GM23338 (cell line): ENCODE measurements around the gene IL1A. TPM values are rescaled to one million over a fixed set of nuclear protein-coding genes. Genes with fewer than 3 reads are reported as not detected.

Experiments
- ATAC-seq: fragments of 200-7000 bp; cut with Tn5 transposase; 3 replicates; pipeline ENCODE4 v1.9.1; 2020
- DNase-seq: peaks from one replicate; pipeline ENCODE4 v3.0.0-alpha.2; 2015; ENCODE audit warnings: low spot score
- H2AFZ ChIP-seq: fragments of 200-600 bp; sonication (generic); 2 replicates; pipeline ENCODE4 v1.8.0; 2016; ENCODE audit warnings: antibody characterized with exemption, mild to moderate bottlenecking, moderate library complexity
- H3F3A ChIP-seq: fragments of 200-600 bp; sonication (generic); replicated peaks from 2 replicates; pipeline ENCODE4 v1.8.0; 2017; ENCODE audit warnings: antibody characterized with exemption, mixed run types, low read depth
- H3K27ac ChIP-seq: fragments of 200-600 bp; sonication (generic); 2 replicates; pipeline ENCODE4 v1.6.1; 2016; ENCODE audit warnings: low read depth
- H3K27me3 ChIP-seq: fragments of 200-600 bp; sonication (generic); 2 replicates; pipeline ENCODE4 v1.8.0; 2016; ENCODE audit warnings: mild to moderate bottlenecking, mixed run types, moderate library complexity; ENCODE audit not compliant: insufficient read depth
- H3K36me3 ChIP-seq: fragments of 200-600 bp; sonication (generic); 2 replicates; pipeline ENCODE4 v1.8.0; 2016; ENCODE audit warnings: mild to moderate bottlenecking; ENCODE audit not compliant: insufficient read depth
- H3K4me1 ChIP-seq: fragments of 200-600 bp; sonication (generic); 2 replicates; pipeline ENCODE4 v1.8.0; 2016; ENCODE audit warnings: mild to moderate bottlenecking, moderate library complexity; ENCODE audit not compliant: insufficient read depth
- H3K4me2 ChIP-seq: fragments of 200-600 bp; sonication (generic); 2 replicates; pipeline ENCODE4 v1.7.1; 2017; ENCODE audit warnings: mixed run types
- H3K4me3 ChIP-seq: fragments of 200-600 bp; sonication (generic); 2 replicates; pipeline ENCODE4 v1.6.1; 2016; ENCODE audit warnings: mixed run types
- H3K79me2 ChIP-seq: fragments of 200-600 bp; sonication (generic); replicated peaks from 2 replicates; pipeline ENCODE4 v1.8.0; 2017; ENCODE audit warnings: mild to moderate bottlenecking; ENCODE audit not compliant: insufficient read depth
- H3K9me2 ChIP-seq: fragments of 200-600 bp; sonication (generic); 2 replicates; pipeline ENCODE4 v1.8.0; 2017; ENCODE audit not compliant: insufficient read depth
- H4K20me1 ChIP-seq: fragments of 200-600 bp; sonication (generic); replicated peaks from 2 replicates; pipeline ENCODE4 v1.8.0; 2017; ENCODE audit warnings: mild to moderate bottlenecking; ENCODE audit not compliant: insufficient read depth
- H3K27ac Mint-ChIP-seq: 2 replicates; pipeline ENCODE4 v1.8.0; 2020; ENCODE audit warnings: inconsistent platforms, mild to moderate bottlenecking, moderate library complexity, mixed read lengths
- H3K27me3 Mint-ChIP-seq: 3 replicates; pipeline ENCODE4 v1.8.0; 2022; ENCODE audit warnings: low read depth, mild to moderate bottlenecking, moderate library complexity, mixed read lengths, inconsistent platforms; ENCODE audit not compliant: insufficient read depth, poor library complexity
- H3K36me3 Mint-ChIP-seq: 3 replicates; pipeline ENCODE4 v1.8.0; 2021; ENCODE audit warnings: low read depth, mild to moderate bottlenecking, inconsistent platforms, moderate library complexity, mixed read lengths
- H3K4me1 Mint-ChIP-seq: 3 replicates; pipeline ENCODE4 v1.8.0; 2020; ENCODE audit warnings: mild to moderate bottlenecking, inconsistent platforms, mixed read lengths
- H3K4me3 Mint-ChIP-seq: 3 replicates; pipeline ENCODE4 v1.8.0; 2021; ENCODE audit warnings: moderate library complexity, mild to moderate bottlenecking, inconsistent platforms, mixed read lengths
- H3K9me3 Mint-ChIP-seq: 3 replicates; pipeline ENCODE4 v1.8.0; 2020; ENCODE audit warnings: moderate library complexity, mild to moderate bottlenecking, inconsistent platforms, mixed read lengths
- CREB1 ChIP-seq: fragments of 250-450 bp; sonication (Bioruptor Pico); IDR thresholded peaks from 2 replicates; pipeline ENCODE4 v1.5.0; 2020; ENCODE audit warnings: low read depth, mild to moderate bottlenecking, moderate library complexity
- CTCF ChIP-seq, 2 experiments: fragments of 200-600 bp in 1 of 2; sonication (generic) in 1 of 2; conservative IDR thresholded peaks; 2 replicates each; pipeline versions ENCODE4 v1.5.1 to v1.6.1; 2016 to 2017; ENCODE audit warnings: antibody characterized with exemption in 2 of 2, low read depth in 2 of 2, mild to moderate bottlenecking in 2 of 2, moderate library complexity in 1 of 2
- EZH2 ChIP-seq: fragments of 200-600 bp; sonication (generic); IDR thresholded peaks from one replicate; pipeline ENCODE4 v1.8.0; 2017; ENCODE audit warnings: antibody characterized with exemption, mild to moderate bottlenecking, low read depth; ENCODE audit not compliant: unreplicated experiment
- EZH2phosphoT487 ChIP-seq: fragments of 200-600 bp; sonication (generic); IDR thresholded peaks from one replicate; pipeline ENCODE4 v1.8.1; 2018; ENCODE audit warnings: antibody characterized with exemption; ENCODE audit not compliant: unreplicated experiment
- JUNB ChIP-seq: IDR thresholded peaks from one replicate; pipeline ENCODE4 v1.6.1; 2016; ENCODE audit warnings: antibody characterized with exemption; ENCODE audit not compliant: unreplicated experiment
- NANOG ChIP-seq: IDR thresholded peaks from 2 replicates; pipeline ENCODE4 v1.6.1; 2016; ENCODE audit warnings: antibody characterized with exemption, borderline replicate concordance
- POLR2AphosphoS5 ChIP-seq: IDR thresholded peaks from 2 replicates; pipeline ENCODE4 v1.6.1; 2016; ENCODE audit warnings: antibody characterized with exemption, low read depth
- REST ChIP-seq: IDR thresholded peaks from one replicate; pipeline ENCODE4 v1.6.1; 2018; ENCODE audit warnings: antibody characterized with exemption; ENCODE audit not compliant: unreplicated experiment
- STAT1 ChIP-seq: IDR thresholded peaks from one replicate; pipeline ENCODE4 v1.6.1; 2016; ENCODE audit warnings: antibody characterized with exemption; ENCODE audit not compliant: unreplicated experiment
- ZNF114 ChIP-seq: fragments of 250-450 bp; sonication (Bioruptor Pico); IDR thresholded peaks from 2 replicates; pipeline ENCODE4 v1.5.0; 2020; ENCODE audit warnings: mild to moderate bottlenecking, moderate library complexity
- ZNF331 ChIP-seq: fragments of 250-450 bp; sonication (Bioruptor Pico); IDR thresholded peaks from 2 replicates; pipeline ENCODE4 v1.5.0; 2020; ENCODE audit warnings: low read depth, mild to moderate bottlenecking, moderate library complexity
- polyA plus RNA-seq: library from polyadenylated mRNA; unstranded; fragments of >200 nt; fragmentation: Nextera tagmentation; extraction: Ambion mirVana; gene quantifications from 2 replicates; pipeline ENCODE4 v1.2.1, GENCODE V29; 2016
- total RNA-seq: library from RNA; depleted of rRNA; stranded (reverse); fragments of >200 nt; shearing (Covaris generic); gene quantifications from 2 replicates; pipeline ENCODE4 v1.2.3, GENCODE V29; 2014
- TF ChIP-seq, protein P1 (sequence below): IDR thresholded peaks from 2 replicates; pipeline ENCODE4 v1.6.1; 2016; ENCODE audit warnings: antibody characterized with exemption
- TF ChIP-seq, protein P2 (sequence below): fragments of 250-450 bp; sonication (Bioruptor Pico); IDR thresholded peaks from 2 replicates; pipeline ENCODE4 v1.5.0; 2020; ENCODE audit warnings: mild to moderate bottlenecking, moderate library complexity

Gene IL1A
- total and polyA plus RNA-seq, 2 experiments from 2014 or later = 0.65 to 0.73 TPM

DNA sequence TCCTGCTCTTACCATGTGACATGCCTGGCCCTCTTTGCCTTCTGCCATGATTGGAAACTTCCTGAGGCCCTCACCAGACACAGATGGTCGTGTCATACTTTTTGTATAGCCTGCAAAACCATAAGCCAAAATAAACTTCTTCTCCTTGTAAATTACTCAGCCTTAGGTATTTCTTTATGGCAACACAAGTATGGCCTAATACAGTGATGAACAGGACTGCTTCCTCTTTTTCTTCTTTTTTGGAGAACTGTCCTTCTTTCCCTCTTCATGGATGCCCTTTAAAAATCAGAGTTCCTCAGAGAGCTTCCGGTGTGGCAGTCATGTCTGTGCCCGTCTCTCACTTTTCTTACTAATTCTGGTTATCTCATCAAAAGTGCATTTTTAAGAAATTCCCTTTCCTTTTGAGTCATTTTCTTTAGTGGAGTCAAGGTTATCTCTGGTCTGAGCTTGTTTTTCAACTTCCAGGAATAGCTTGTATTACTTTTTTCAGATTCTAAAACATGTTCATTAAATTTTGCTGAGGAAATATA, 9.2 kb upstream of the IL1A start:
- Histone ChIP-seq H3K4me2 (no peak overlapping the region), H2AFZ (no peak overlapping the region), H3K79me2 (no peaks in the 10 kb centered on the region), H3K4me3 (no peak overlapping the region), H3K4me1 (peaks cover 12% of the 10 kb centered on the region; the same call in 1 of the 2 replicates), H3K9me2 (0 out of 2 replicates have a peak, but pooled peaks cover 4% of the 10 kb centered on the region), H3K36me3 (no peaks in the 10 kb centered on the region), H3F3A (no peaks in the 10 kb centered on the region), H4K20me1 (no peaks in the 10 kb centered on the region), H3K27me3 (no peaks in the 10 kb centered on the region), H3K27ac (no peak overlapping the region)
- Mint-ChIP-seq H3K4me1 (peaks cover 17% of the 10 kb centered on the region), H3K27ac (no peak overlapping the region), H3K9me3 (peaks cover 4% of the 10 kb centered on the region), H3K27me3 (peaks cover 10% of the 10 kb centered on the region), H3K36me3 (peaks cover 12% of the 10 kb centered on the region; the same call in 2 of the 3 replicates), H3K4me3 (no peak overlapping the region)
- TF ChIP-seq REST = no peak
- TF ChIP-seq STAT1 = no peak
- no peak for TF ChIP-seq POLR2AphosphoS5
- TF ChIP-seq EZH2 = no peak
- TF ChIP-seq, protein P1, sequence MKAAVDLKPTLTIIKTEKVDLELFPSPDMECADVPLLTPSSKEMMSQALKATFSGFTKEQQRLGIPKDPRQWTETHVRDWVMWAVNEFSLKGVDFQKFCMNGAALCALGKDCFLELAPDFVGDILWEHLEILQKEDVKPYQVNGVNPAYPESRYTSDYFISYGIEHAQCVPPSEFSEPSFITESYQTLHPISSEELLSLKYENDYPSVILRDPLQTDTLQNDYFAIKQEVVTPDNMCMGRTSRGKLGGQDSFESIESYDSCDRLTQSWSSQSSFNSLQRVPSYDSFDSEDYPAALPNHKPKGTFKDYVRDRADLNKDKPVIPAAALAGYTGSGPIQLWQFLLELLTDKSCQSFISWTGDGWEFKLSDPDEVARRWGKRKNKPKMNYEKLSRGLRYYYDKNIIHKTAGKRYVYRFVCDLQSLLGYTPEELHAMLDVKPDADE = no peak
- no peak for TF ChIP-seq ZNF114 (CRISPR knock-in tag)
- TF ChIP-seq NANOG = no peak
- no peak for TF ChIP-seq CREB1 (CRISPR knock-in tag)
- no peak for TF ChIP-seq EZH2phosphoT487
- TF ChIP-seq, protein P2, sequence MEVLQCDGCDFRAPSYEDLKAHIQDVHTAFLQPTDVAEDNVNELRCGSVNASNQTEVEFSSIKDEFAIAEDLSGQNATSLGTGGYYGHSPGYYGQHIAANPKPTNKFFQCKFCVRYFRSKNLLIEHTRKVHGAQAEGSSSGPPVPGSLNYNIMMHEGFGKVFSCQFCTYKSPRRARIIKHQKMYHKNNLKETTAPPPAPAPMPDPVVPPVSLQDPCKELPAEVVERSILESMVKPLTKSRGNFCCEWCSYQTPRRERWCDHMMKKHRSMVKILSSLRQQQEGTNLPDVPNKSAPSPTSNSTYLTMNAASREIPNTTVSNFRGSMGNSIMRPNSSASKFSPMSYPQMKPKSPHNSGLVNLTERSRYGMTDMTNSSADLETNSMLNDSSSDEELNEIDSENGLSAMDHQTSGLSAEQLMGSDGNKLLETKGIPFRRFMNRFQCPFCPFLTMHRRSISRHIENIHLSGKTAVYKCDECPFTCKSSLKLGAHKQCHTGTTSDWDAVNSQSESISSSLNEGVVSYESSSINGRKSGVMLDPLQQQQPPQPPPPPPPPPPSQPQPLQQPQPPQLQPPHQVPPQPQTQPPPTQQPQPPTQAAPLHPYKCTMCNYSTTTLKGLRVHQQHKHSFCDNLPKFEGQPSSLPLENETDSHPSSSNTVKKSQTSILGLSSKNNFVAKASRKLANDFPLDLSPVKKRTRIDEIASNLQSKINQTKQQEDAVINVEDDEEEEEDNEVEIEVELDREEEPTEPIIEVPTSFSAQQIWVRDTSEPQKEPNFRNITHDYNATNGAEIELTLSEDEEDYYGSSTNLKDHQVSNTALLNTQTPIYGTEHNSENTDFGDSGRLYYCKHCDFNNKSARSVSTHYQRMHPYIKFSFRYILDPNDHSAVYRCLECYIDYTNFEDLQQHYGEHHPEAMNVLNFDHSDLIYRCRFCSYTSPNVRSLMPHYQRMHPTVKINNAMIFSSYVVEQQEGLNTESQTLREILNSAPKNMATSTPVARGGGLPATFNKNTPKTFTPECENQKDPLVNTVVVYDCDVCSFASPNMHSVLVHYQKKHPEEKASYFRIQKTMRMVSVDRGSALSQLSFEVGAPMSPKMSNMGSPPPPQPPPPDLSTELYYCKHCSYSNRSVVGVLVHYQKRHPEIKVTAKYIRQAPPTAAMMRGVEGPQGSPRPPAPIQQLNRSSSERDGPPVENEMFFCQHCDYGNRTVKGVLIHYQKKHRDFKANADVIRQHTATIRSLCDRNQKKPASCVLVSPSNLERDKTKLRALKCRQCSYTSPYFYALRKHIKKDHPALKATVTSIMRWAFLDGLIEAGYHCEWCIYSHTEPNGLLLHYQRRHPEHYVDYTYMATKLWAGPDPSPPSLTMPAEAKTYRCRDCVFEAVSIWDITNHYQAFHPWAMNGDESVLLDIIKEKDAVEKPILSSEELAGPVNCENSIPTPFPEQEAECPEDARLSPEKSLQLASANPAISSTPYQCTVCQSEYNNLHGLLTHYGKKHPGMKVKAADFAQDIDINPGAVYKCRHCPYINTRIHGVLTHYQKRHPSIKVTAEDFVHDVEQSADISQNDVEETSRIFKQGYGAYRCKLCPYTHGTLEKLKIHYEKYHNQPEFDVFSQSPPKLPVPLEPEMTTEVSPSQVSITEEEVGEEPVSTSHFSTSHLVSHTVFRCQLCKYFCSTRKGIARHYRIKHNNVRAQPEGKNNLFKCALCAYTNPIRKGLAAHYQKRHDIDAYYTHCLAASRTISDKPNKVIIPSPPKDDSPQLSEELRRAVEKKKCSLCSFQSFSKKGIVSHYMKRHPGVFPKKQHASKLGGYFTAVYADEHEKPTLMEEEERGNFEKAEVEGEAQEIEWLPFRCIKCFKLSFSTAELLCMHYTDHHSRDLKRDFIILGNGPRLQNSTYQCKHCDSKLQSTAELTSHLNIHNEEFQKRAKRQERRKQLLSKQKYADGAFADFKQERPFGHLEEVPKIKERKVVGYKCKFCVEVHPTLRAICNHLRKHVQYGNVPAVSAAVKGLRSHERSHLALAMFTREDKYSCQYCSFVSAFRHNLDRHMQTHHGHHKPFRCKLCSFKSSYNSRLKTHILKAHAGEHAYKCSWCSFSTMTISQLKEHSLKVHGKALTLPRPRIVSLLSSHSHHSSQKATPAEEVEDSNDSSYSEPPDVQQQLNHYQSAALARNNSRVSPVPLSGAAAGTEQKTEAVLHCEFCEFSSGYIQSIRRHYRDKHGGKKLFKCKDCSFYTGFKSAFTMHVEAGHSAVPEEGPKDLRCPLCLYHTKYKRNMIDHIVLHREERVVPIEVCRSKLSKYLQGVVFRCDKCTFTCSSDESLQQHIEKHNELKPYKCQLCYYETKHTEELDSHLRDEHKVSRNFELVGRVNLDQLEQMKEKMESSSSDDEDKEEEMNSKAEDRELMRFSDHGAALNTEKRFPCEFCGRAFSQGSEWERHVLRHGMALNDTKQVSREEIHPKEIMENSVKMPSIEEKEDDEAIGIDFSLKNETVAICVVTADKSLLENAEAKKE (CRISPR knock-in tag) = no peak
- TF ChIP-seq CTCF (conservative IDR thresholded peaks at IDR 0.05; ENCODE audit: low read depth in 2 of 2) = no peak
- no peak for TF ChIP-seq JUNB
- no peak for TF ChIP-seq ZNF331 (CRISPR knock-in tag)
- DNase-seq (no peak), ATAC-seq (no peak)
